GM04504 (cell line): ENCODE data around the gene ANKRD52.
"Not testable (repeated sequence)": the region's sequence is repeated elsewhere in the genome, so short reads cannot be mapped to it uniquely, and the experiment has no call there.

Experiments used
- DNase-seq: peaks from one replicate; pipeline ENCODE4 v3.0.0-alpha.2; 2012; ENCODE audit warnings: low read depth

ANKRD52 gene

GRCh38 chr12:56272468-56272867 is 14.3 kb upstream of the ANKRD52 start:
- not testable (repeated sequence) for DNase-seq

DNA sequence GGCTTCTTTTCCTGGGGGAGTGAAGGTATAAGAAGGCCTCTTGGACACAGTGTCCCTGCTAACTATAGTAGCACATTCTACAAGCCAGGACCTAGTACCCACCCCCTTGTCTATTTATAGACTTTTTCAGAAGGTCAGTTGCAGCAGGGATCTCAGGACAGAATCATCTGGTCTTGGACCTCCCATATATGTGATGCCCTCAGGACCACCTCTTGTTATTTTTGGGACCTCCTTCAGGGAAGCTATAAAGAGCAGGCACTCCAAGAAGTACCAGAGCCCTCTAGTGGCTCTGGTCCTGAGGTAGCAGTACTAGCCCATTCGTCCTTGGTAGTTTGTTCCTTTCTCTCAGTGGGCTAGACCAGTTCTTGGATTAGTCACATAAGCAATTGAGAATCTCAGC is 12.8 kb upstream of the ANKRD52 start:
- no peak for DNase-seq

DNA sequence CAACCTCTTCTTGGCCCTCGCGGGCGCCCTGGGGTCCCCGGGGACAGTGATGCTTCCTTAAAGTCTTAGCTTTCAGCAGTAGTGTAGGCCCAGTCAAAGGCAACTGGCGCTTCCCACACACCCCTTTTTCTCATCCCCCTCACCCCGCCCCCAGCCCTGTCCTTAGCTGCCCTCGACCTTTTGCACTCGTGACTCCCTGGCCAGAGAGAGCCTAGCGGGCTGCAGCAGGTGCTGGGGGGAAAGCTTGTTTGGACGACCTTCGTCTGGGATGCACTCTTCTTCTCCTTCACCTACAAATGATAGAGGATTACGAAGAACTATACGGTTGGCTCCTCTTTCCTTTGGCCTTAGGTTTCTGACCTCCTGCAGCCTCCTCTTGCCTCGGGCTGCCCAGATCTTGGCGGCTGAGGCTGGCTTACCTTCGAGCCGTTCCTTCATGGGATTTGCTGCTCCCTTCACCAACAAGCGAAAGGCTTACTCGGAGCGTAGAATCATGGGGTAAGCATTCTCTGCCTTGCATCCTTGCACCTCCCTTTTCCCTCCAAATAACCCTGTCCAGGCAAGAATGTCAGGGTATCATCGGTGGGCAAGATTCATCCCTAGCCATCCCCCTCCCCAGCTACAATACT is 9.4 kb upstream of the ANKRD52 start:
- DNase-seq: no peak

DNA sequence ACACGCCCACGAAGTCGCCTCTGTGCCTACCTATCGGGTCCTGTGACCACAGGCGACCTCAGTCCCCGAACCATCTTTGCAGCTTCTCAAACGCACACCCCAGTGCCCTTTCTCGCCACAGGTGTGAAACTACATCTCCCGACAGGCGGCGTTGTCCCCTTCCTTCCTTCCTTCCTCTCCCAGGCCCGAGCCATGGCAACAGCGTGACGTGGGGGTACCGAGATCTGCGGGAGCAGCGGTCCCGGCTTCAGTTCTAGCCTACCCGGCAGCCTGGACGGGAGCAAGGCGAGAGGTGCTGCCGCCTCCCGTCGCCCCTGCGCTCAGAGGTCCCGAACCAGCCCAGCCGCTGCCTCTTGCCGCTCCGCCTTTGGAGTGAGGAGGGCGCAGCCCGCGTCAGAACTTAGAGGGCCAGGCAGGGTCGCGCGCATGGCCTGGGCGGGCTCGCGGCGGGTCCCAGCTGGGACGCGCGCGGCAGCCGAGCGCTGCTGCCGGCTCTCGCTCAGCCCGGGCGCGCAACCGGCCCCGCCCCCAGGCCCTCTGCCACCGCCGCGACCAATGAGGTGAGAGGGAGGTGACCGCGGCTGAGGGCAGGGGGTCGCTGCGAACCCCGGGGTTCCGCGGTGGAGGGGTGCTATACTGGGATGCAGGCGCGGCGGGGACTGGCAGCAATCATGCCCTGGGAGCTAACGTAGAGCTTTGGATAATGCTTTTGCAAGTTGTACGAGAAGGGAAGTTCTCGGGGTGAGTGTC is 8.7 kb upstream of the ANKRD52 start, which contains the start of gene COQ10A:
Gene COQ10A (plus strand): TSS at position 250 of the 750 bp plus-strand sequence. CDS start 177 bp downstream, at position 427.
- peak; percentile 72 for DNase-seq

GRCh38 chr12:56266068-56266692 is 8.0 kb upstream of the ANKRD52 start:
- DNase-seq: not testable (repeated sequence)

DNA sequence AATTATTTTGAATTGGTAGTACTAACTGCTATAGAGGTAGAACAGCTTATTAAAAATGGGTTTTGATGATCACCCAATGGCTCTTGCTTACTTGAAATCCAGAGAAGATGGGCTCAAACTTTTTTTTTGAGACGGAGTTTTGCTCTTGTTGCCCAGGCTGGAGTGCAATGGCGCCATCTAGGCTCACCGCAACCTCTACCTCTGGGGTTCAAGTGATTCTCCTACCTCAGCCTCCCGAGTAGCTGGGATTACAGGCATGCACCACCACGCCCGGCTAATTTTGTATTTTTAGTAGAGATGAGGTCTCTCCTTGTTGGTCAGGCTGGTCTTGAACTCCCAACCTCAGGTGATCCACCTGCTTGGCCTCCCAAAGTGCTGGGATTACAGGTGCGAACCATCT is 4.8 kb upstream of the ANKRD52 start:
- not testable (repeated sequence) for DNase-seq

- DNase-seq: peak; percentile 75
These were observed 3.5 kb upstream of the ANKRD52 start for GRCh38 chr12:56261503-56262232.

DNA sequence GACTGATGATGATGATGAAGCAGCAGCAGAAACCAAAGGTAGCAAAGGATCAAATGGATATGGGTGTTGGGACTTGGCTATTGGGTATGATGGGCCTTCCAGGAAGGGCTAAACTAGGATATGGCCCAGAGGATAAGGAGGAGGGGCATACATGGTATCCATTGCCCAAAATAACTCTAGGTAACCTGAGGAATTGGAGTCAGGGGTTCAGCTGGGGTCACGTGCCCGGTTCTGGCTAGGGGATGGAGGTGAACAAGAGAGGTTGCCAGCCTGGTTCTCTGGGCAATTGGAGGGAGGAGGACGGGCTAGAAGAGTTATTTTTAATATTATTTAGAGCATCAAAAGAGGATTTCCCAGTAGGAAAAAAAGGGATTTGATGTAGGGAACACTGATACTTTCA is 2.7 kb upstream of the ANKRD52 start:
- no peak for DNase-seq

GRCh38 chr12:56260380-56260779 is 2.2 kb upstream of the ANKRD52 start:
- no peak for DNase-seq

- DNase-seq: no peak
These were observed 618 bp upstream of the ANKRD52 start for GRCh38 chr12:56258820-56259183.

DNA sequence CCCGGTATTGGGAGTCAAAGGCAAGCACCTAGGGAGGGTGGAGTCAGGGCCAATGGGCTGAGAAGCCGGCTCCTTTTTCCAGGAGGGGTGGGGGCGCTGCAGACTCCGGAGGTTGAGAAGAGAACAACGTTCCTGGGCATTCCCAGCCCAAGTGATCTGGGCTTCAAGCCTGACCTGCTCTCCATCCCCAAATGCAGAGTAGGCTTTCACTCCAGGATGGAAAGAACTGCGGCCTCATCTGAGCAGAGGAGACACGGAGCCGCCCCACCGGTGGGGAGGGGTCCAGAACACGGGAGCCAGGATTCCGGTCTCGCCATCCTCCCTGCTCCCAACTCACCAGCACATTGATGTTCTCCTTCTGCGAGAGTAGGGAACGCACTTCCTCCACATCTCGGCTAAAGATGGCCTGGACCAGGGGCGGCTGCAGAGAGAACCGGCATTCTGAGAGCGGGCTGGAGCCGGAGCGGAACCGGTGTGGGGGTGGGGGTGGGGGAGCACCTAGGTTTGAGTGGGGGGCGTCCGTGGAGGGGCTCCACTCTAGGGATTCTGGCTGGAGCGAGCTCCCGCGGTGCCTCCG is 605 bp downstream of the ANKRD52 start:
- no peak for DNase-seq

DNA sequence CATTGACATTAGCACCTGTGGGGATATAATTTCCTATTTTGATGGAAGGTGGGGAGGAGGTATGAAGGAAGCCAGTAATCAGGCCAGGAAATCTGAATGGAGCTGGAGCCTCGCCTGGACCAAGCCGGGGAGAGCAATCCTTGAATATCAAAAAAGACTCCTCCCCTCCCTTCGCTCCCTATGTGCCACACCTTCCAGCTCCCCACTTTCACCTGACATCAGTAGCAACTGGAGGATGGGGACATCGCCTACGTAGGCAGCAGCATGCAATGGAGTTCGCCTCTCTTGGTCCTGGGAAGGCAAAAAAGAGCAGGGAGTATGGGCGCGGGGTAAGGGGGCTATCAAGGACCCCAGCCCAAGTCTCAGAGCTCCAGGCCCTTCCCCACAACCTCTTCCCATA is 1.1 kb downstream of the ANKRD52 start:
- DNase-seq: no peak

GRCh38 chr12:56256326-56256960 is 1.7 kb downstream of the ANKRD52 start:
- DNase-seq: no peak

DNA sequence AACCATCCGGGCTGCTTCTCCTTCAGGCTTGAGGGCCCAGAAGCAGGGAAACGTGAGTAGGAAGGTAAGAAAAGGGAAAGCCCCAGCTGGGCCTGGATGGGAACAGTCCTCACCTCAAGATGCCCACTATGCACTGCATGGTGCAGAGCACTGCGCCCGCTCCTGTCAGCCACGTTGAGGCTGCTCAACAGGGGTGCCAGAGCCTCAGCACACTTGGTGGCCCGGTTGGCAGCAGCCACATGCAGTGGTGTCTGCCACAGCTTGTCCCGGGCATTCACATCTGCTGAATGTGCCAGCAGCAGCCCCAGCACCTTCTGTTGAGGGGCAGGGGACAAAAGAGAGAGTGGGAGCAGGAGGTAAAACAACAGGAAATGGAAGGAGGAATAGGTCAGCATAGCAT is 2.5 kb downstream of the ANKRD52 start:
- DNase-seq: no peak

GRCh38 chr12:56253091-56253490 is 5.1 kb downstream of the ANKRD52 start:
- DNase-seq: no peak

DNA sequence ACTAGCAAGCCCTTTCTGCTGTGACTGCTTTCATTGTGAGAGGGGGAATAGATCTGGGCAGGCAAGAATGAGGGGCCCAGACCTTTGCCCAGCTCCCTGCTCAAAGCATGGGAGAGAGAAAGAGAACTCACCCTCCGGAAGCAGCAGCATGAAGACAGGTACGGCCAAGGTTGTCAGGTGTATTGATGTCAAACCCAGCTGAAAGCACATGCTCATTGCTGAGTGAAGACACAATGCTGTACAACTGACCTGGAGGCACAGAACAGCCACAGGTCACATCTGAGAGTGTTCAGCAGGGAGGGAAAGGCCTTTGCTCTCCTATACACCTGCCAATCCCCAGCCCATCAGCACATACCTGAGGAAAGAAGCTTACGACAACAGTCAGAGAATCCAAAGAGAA is 5.5 kb downstream of the ANKRD52 start:
- no peak for DNase-seq

GRCh38 chr12:56248711-56249110 is 9.5 kb downstream of the ANKRD52 start:
- DNase-seq: no peak

- no peak for DNase-seq
These were observed 10.3 kb downstream of the ANKRD52 start for GRCh38 chr12:56247923-56248322.

DNA sequence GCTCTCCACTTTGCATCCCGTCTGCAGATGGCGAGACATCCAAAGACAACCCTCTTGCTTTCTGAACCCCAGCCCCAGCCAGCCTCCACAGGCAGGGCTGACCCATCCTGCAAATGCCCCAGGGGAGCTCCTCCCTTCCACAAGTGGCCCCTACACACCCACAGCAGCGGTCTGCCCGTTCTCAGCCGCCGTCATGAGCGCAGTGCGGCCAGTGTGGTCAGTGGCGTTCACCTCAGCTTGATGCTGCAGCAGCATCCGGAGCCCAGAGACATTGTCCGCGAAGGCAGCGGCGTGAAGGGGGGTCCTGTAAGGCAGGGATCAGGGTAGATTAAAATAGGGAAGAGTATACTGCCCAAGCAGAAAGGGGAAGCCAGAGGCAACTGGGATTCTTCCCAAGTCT is 13.7 kb downstream of the ANKRD52 start:
- DNase-seq: no peak

- no peak for DNase-seq
These were observed 14.4 kb downstream of the ANKRD52 start for GRCh38 chr12:56243731-56244181.

- DNase-seq: no peak
These were observed 15.2 kb downstream of the ANKRD52 start for GRCh38 chr12:56242986-56243385.
